Stimulated activated CD4-positive, alpha-beta T cell treated with anti-CD3 and anti-CD28 coated beads, TNF-alpha, amount 100 ng/mL, for 24 hours (primary cell): ENCODE data around the gene ZSCAN25.
"Not testable (repeated sequence)": the region's sequence is repeated elsewhere in the genome, so short reads cannot be mapped to it uniquely, and the experiment has no call there.

Experiments used
- DNase-seq, 3 experiments: peaks; one replicate each; pipeline ENCODE4 v3.0.0-alpha.2; 2020; ENCODE audit warnings: low read depth in 3 of 3

Gene ZSCAN25

DNA sequence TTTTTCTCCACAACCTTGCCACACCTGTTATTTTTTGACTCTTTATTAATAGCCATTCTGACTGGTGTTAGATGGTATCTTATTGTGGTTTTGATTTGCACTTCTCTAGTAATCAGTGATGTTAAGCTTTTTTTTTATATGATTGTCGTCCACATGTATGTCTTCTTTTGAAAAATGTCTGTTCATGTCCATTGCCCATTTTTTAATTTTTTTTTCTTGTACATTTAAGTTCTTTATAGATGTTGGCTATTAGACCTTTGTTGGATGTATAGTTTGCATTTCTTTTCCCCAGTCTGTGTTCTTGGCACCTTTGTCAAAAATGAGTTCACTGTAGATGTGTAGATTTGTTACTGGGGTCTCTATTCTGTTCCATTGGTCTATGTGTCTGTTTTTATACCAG is 28.8 kb downstream of the ZSCAN25 start:
- DNase-seq: no peak

DNA sequence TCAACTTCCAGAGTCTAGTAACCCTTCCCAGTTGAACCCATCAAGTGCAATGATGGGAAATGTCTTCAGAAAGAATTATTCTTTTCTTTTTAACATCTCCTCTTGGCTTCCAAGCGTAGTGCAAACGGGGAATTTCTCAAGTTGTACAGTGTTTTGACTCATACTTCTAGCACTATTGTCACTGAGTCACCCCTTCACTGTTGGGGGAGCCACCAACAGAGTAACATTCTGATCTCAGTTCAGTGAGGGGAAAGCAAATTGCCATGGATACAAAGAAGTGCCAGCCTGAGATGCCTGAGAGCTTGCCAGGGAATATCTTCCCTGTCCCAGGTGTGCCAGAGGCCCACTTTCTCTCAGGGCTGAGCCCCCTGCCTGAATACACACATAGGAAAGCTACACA is 32.1 kb downstream of the ZSCAN25 start:
- no peak for DNase-seq

DNA sequence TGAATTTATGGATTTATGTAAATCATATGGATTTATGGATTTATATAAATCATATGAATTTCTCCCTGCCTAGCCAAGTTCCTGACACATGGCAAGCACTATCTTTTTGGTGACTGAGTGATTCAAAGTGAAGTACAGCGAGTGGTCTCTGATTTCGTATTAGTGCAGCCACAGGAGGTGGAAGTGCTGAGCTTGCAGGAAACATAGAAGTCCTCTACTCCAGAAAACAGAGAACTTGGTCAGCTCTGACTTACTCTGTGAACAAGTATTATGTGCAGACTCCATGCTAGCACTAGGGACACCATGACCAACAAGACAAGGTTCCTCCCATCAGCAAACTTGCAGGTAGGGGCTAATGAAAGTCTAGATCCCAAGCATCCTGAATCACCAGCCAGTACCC is 34.5 kb downstream of the ZSCAN25 start:
- no peak for DNase-seq

GRCh38 chr7:99652671-99653070 is 35.9 kb downstream of the ZSCAN25 start:
- no peak for DNase-seq

DNA sequence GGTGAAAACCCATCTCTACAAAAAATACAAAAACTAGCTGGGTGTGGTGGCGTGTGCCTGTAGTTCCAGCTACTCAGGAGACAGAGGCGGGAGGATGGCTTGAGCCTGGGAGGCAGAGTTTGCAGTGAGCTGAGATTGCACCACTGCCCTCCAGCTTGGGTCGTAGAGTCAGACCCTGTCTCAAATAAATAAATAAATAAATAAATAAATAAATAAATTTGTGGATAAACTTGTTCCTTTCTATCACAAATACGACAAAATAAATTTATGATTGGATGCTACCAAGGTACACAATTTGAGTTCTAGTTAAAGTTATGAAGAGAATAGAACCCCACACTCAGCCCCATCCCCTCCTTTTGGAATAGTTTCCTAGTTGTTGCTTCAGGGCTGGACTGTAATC is 36.5 kb downstream of the ZSCAN25 start:
- DNase-seq: not testable (repeated sequence)

DNA sequence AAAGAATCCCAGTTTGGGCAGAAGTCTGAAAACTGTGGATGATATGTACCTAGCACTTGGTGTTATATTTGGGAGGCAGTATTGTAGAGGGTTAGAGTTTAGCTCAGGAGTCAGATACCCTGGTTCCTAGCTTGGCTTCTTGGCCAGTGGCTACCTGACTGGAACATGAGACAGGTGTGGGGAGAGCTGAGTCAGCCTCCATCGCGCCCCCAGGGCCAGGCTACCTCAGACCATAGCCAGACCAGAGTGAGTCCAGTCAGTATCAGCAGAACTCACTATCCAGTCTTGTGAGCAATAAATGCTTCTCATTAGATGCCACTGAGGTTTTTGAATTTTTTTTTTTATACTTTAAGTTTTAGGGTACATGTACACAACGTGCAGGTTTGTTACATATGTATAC is 37.0 kb downstream of the ZSCAN25 start:
- DNase-seq: no peak

DNA sequence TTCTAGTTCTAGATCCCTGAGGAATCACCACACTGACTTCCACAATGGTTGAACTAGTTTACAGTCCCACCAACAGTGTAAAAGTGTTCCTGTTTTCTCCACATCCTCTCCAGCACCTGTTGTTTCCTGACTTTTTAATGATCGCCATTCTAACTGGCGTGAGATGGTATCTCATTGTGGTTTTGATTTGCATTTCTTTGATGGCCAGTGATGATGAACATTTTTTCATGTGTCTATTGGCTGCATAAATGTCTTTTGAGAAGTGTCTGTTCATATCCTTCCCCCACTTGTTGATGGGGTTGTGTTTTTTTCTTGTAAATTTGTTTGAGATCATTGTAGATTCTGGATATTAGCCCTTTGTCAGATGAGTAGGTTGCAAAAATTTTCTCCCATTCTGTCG is 37.9 kb downstream of the ZSCAN25 start:
- not testable (repeated sequence) for DNase-seq

GRCh38 chr7:99657879-99658278 is 41.1 kb downstream of the ZSCAN25 start:
- not testable (repeated sequence) for DNase-seq

- DNase-seq: no peak
These were observed 48.7 kb downstream of the ZSCAN25 start for GRCh38 chr7:99665312-99666012.

DNA sequence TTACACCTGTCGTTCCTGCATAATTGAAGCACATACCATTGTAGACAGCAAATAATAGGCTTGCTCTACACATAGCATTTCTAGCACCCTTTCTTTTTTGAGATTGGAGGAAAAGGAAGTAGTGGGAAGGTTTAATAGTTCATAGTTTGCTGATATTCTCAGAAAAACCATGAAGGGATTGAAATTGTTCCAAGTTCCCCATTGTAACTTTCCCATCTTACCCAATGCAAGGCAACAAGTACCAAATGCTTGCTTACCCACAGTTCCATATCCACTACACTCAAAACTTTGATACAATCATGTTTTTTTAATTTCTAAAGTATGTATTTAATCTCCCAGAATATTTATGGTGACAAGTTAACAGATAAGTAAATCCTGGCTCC is 49.3 kb downstream of the ZSCAN25 start:
- DNase-seq: no peak

GRCh38 chr7:99667179-99667578 is 50.4 kb downstream of the ZSCAN25 start:
- DNase-seq: no peak

DNA sequence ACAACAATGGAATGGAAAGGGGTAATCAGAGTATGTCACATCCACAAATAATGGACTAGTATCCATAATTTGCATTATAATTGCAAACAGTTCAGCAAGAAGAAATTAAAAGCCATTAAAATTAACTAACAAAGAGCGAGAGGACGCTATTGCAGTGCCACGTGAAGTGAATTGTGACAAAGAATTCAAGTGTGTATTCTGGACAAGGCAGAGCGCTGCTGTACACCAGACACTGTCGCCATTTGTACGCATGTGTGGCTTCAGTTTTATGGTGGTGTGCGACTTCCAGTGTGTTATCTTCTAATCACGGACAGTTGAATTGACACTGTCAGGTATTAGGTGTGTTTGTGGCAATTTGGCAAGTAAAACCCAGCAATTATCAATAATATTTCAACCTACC is 51.8 kb downstream of the ZSCAN25 start:
- DNase-seq: no peak

GRCh38 chr7:99669782-99670181 is 53.0 kb downstream of the ZSCAN25 start:
- no peak for DNase-seq

GRCh38 chr7:99672573-99672972 is 55.8 kb downstream of the ZSCAN25 start:
- DNase-seq: no peak

GRCh38 chr7:99674995-99675742 is 58.4 kb downstream of the ZSCAN25 start:
- DNase-seq: no peak

- no peak for DNase-seq
These were observed 60.4 kb downstream of the ZSCAN25 start for GRCh38 chr7:99677013-99677647.

DNA sequence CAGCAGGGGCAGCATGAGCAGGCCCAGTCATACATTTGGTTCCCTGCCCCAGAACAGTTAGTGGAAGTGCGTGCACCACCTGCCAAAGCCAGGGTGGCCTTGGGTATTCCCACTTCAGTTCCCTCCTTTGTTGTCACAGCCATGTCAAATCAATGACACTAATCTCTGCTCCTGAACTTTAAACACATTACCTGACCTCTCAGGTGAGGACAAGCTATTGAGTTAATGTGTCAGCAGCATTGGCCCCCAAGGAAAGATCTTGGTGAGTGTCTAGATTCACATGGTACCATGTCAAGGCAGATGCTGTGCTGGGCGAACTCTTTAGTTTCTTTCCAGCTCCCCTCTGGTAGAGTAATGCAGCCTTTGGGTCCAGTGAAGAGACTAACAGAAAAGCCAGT is 60.9 kb downstream of the ZSCAN25 start:
- DNase-seq: no peak

- no peak for DNase-seq
These were observed 62.3 kb downstream of the ZSCAN25 start for GRCh38 chr7:99679032-99679399.

DNA sequence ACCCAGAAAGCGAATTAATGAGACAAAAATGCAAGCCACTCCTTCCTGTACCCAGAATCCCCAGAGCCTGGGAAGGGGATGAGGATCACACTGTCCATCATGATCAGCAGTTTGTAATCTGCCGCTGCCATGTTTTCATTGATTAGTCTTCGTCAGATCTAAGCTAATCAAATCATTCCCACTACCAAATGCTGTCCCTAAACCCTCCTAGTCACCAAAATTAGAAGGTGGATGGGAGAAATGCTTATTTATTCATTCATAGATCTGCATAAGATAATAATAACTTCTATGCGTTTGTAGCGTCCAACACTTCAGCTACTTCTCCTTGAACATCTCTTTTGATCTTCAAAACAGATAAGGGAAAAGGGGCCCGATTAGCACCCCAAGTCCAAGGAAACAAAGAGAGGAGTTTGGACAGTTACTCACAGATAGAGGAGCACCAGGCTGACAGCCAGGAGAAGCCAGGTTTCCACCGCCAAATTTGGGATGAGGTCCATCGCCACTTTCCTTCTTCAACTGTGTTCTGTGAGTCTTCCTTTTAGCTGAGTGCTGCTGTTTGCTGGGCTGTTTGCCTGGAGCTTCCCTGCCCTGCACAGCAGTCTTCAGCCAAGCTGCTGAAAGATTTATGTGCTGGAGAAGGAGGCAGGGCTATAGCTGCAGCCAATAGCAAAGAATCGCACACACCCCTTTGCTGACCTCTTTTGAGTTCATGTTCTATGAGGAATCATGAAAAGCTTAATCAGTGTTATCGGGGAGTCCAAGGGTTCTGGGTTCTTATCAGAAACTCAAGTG is 62.9 kb downstream of the ZSCAN25 start, which contains the start of gene CYP3A5:
Gene CYP3A5 (minus strand): TSS at position 597 of the 792 bp plus-strand sequence. CDS start 100 bp downstream, at position 497.
- DNase-seq: no peak
